Stimulated activated CD4-positive, alpha-beta T cell treated with anti-CD3 and anti-CD28 coated beads, Interleukin-1b, Interleukin-23, amount 100 ng/mL, for 1 hour (primary cell): Measurements from ENCODE around the gene CHST3.
"Not testable (repeated sequence)": the region's sequence is repeated elsewhere in the genome, so short reads cannot be mapped to it uniquely, and the experiment has no call there.

Source experiments
- DNase-seq, 2 donors: peaks; one replicate each; pipeline ENCODE4 v3.0.0-alpha.2; 2020; ENCODE audit warnings: low read depth in 2 of 2

CHST3 gene

DNA sequence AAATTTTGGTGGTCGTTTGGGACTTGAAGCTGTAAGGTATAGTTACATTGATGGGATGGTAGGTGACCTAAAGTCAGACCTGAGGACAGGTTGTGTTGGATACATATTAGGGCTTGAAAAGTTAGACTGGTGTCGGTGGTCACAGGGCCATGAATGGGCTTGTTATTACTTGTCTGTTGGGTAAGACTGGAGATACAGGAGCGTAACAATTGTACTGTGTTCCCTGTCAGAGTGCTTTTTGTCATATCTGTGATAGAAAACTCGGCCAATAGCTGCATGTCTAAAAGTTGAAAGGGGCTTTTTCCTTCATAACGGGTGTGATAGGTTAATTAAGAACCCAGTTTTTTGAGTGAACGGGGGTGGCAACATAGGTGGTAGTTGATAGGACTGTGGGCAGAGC lies 13.5 kb upstream of the CHST3 start:
- DNase-seq, result no peak

- no peak for DNase-seq
Observed at GRCh38 chr10:71952745-71953144, 11.4 kb upstream of the CHST3 start.

GRCh38 chr10:71957546-71958275 lies 6.5 kb upstream of the CHST3 start:
- no peak for DNase-seq

DNA sequence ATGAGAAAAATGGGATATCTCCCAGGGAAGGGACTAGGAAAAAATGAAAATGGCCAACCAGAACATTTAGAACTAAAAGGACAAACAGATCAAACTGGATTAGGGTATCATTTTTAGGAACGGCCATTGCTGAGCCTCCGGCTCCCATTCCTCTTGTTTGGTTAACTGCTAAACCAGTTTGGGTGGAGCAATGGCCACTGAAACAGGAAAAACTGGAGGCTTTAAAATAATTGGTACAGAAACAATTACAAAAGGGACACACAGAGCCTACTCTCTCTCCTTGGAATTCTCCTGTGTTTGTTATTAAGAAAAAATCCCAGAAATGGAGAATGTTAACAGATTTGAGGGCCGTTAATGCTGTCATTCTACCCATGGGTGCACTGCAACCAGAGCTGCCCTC lies 4.7 kb upstream of the CHST3 start:
- DNase-seq, result no peak

DNA sequence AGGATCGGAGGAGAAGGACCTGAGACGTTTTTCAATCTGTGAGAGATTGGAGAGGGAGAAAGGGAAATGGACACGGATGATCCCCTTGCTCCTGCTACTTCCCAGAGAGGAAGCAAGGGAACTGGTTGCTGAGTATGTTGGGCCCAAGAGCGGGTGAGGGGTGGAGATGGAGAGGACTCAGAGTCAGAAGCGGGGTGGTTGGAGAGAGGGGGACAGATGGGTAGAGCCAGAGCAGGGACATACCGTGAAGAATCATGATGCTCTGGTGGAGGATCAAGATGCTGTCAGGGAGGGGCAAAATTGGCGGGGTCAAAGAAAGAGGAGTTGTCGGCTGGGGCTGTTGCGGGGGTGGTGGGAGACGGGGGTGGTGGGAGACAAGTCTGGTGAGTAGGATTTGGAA lies 2.4 kb upstream of the CHST3 start:
- no peak for DNase-seq

DNA sequence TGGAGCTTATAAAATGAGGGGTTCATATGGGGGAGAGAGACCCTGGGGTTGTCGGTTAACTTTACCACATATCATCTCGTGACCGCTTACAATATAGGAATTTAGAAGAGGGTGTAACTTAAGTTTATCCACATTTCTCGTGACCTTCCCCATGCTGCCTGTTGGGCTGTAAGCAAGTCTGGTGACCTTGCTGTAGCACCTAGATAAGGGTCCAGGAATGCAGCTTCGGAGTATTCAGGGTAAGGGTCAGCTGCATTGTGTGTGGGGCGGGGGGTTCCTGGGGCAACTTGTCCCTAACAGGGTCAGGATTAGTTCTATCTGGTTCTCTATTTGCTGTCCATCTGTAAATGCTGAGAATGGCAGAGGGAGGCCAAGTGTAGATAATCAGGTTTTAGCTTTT lies 1.3 kb upstream of the CHST3 start:
- no peak for DNase-seq

GRCh38 chr10:71963351-71964097 lies 671 bp upstream of the CHST3 start:
- no peak for DNase-seq

- DNase-seq, result no peak
Observed at GRCh38 chr10:71964743-71965515, 734 bp downstream of the CHST3 start.

- DNase-seq, result no peak
Observed at GRCh38 chr10:71965623-71966022, 1.4 kb downstream of the CHST3 start.

- no peak for DNase-seq
Observed at GRCh38 chr10:71966046-71967004, 2.1 kb downstream of the CHST3 start.

DNA sequence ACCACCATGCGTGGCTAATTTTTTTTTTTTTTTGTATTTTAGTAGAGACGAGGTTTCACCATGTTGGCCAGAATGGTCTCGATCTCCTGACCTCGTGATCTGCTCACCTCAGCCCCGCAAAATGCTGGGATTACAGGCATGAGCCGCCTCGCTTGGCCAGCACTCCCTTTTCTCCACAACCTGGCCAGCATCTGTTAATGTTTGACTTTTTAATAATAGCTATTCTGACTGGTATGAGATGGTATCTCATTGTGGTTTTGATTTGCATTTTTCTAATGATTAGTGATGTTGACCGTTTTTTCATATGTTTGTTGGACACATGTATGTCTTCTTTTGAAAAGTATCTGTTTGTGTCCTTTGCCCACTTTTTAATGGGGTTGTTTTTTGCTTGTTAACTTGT lies 3.8 kb downstream of the CHST3 start:
- DNase-seq, result not testable (repeated sequence)

GRCh38 chr10:71968553-71969474 lies 4.6 kb downstream of the CHST3 start:
- no peak for DNase-seq

- DNase-seq, result no peak
Observed at GRCh38 chr10:71969929-71970328, 5.7 kb downstream of the CHST3 start.

DNA sequence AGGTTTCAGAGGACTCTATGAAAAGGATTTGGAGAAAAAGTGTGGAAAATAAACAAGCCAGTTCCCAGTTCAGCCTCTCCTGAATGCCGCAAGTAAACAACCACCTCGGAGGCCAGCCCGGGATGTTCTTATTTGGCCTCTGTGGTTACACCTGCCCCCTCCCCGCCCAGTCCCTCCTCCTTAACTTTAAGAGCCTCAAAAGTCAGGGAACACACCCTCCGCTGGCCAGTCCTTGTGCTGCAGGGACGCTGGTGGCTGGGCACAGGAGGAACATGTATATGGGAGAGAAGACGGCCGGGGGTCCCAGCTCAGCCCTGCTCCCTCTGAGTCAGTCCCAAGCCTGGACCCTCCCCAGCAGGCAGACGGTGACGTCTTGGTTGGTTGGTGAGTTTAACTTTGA lies 6.1 kb downstream of the CHST3 start:
- no peak for DNase-seq

DNA sequence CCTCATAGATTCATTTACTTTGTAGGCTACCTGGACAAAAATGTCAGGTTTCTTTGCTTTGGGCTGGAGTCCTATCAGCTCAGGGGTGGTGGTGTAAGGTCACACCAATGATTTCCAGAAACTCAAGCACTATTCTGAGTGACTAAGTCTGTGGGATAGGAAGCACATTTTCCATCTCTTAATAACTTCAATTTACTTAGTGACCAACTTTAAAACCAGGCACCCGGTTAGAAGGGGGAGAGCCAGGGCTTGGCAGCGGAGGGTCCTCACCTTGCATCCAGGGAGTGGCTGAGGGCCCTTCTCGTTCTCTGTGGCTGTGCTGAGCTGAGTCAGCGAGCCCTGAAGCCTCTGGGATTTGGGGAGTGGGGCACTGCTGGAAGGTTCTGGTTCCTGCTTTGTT lies 6.7 kb downstream of the CHST3 start:
- DNase-seq, result no peak

DNA sequence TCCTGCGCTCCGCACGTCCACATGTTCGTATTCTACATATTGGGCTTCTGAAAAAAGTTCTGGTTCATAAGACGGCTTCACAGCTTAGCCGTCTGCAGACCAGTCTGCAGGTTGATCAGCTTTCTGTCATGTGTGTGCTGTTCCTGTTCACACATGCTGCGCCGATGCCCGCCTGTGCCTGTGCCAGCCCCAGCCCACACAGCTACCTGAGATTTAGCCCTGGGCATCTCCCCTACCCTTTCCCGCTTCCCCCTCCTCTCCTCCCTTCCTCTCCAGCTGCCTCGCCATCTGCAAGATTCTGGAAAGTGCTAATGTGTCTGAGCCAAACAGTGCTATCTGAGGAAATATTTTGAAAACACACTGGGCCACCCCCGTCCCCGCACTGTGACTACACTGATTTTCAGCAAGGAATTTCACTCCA lies 7.1 kb downstream of the CHST3 start:
- DNase-seq, result no peak

DNA sequence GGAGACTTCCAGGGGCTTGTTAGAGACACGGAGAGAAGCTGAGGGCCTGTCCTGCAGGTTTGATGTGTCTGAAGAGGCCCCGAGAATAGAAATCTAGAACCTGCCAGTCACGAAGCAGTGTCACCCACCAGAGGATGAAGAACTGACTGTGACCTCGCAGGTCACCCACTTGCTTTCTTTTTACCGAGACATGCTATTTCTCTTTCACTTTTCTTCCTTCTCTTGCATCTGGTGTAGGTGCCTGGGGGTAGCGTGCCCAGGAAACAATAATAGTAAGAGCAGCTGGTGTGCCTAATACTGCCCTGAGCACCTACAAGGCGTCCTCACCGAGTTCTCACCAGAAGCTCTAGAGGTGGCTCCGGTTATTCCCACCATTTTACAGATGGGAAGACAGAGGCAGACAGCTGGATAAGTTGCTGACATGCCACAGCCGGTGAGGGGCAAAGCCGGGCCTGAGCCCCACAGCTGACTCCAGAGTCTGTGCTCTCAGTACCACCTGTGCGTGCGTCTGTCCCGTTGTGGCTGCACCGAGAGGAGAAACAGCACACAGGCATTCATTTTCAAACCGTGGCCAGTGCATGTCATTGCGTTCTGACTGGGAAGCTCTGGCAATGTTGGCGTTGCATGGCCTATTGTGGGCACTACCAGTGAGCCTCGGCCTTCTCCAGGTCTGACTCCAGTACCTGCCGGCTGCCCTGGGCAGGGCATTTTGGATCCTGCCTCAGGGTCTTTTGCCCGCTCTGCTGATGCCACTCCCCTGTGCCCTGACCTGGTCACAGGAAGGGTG lies 7.8 kb downstream of the CHST3 start:
- no peak for DNase-seq

GRCh38 chr10:71972746-71973695 lies 8.8 kb downstream of the CHST3 start:
- DNase-seq, result no peak
